HG03103 (cell line): Measurements from ENCODE around the gene LPAR5.
"Not testable (repeated sequence)": the region's sequence is repeated elsewhere in the genome, so short reads cannot be mapped to it uniquely, and the experiment has no call there.

Source experiments
- ATAC-seq: cut with Tn5 transposase; IDR thresholded peaks from one replicate; pipeline ENCODE4 v1.9.1; 2021; ENCODE audit warnings: low read depth; ENCODE audit not compliant: unreplicated experiment

Gene LPAR5

DNA sequence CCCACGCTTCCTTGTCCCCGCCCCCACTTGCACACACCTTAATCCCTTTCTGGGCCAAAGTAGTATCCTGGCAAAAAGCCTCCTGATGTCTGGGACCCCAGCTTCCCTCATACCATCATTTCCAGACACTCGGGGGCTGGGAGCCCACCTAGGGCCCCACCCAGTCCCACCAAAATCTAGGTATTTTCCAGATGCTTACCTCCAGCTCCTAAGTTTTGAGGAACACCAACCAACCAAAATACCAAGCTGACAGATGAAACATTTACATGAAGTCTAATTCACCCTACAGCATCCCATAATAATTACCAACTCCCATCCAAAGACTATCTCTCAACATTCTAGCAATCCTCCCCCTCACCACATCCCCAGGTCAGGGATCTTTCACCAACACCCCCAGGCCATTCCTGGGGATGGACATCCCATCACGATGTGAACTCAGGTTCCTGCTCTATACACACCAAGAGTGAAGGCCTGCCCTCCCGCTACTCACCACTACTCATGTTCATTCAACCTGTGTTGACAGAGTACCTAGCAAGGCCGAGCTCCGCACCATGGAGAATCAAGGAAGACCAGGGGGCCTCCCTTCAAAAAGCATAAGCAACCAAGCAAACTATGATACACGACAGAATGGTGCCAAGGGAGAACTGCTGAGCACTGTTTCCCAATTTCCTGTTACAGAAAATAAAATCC, 27.0 kb downstream of the LPAR5 start:
- no peak for ATAC-seq

DNA sequence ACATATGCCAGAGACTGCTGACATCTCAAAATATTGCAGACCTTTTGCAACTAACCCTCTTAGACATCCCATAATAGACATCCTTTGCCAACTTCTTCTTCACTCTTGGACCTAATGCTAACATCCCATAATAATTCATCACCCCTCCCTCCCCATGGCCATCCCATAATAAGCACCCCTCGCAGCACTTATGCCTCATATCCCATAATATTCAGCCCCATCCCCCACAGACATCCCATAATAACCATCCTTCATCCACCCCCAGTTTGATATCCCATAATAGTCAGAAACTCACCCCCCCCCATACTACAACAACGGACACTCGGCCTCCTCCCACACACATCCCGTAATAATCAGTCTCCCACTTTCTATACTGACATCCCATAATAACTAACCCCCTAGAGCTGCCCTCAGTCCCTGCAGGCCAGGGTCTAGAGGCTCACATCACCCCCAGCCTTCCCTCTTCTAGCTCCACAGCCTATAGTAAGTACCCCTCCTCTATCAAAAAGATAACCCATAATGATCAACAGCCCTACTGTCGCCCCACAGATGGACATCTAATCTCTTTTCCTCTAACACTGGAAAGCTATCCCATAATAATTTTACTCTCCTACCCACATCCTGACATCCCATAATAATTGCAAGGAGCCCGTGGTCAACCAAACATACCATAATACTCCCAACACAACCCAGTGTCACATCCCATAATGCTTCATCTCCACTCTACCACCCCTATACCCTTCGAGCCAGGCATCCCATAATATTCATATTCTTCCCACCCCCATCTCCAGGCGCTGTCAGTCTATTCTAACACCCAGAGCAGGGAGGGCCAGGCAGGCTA, 27.8 kb downstream of the LPAR5 start:
- no peak for ATAC-seq

DNA sequence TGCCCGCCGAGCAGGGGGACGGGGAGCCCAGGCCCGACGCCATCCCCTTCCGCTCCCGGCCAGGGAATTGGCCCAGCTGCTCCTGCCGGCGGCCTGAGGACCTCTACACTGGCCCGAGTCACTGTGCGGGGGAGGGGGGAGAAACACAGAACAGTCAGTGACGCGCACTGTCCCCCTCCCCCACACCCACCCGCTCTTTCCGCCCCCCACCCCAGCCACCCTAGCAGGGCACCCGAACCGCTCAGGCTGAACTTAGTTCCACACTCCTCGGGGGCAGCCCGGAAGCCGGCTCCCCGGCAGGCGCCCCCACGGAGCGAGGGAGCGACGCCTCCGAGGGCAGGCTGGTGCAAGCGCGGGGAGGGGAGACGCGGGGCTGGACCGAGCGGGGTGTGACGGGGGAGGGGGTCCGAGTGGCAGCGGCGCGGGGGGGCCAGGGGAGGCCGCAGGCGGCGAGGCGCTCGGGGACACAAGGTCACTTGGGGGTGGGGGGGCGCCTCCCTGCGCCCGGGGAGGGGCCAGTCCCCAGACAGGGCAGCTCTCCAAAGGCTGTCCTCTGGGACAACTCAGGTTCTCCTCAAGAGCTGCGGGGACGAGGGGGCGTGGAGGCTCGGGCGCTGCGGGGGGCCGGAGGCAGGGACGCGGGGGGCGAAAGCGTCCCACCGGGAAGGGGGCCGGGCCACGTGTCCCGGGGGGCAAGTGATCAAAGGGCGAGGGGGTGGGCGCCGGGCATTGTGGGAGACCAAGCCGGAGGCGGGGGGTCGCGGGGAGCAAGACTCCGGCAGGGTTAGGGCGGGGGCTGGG, 29.2 kb downstream of the LPAR5 start:
- ATAC-seq = no peak

DNA sequence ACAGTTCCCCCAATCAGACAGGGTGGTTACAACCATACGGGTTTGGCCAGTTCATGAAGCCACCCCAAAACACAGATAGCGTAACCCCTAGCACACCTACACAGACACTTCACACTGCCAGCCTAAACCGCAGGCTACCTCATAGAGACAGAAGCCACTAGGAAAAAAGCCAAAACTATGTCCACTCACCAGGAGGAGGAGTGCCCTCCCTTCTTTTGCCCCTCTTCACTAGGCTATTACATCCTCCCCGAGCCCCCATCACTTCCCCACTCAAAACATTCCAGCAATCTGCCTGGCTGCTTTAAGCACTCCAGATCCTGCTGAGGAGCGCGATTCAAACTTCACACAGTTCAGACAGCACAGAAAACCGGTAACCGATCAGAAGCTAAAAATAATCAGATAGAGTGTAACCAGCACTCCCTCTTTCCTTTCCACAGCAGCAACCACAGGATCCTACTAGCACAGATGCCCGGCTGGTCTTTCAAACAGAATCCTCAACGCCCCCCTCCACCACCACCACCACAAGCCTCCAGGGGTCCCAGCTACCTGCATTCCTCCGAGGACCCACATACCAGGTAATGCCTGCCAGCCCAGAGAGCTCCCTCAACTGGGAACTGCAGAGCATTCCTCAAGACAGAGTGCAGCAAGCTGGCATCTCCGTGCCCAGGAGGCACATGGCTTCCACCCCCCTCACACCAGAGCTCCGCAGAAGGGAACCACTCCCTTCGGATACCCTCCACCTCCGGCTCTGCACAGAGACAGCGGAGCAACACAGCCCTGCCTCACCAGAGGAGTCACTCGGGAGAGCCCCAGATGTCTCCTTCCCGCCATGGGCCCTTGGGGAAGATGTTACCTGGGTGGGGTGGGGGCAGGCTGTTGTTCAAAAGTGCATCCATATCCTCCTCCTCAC, 30.1 kb downstream of the LPAR5 start:
- ATAC-seq = no peak

DNA sequence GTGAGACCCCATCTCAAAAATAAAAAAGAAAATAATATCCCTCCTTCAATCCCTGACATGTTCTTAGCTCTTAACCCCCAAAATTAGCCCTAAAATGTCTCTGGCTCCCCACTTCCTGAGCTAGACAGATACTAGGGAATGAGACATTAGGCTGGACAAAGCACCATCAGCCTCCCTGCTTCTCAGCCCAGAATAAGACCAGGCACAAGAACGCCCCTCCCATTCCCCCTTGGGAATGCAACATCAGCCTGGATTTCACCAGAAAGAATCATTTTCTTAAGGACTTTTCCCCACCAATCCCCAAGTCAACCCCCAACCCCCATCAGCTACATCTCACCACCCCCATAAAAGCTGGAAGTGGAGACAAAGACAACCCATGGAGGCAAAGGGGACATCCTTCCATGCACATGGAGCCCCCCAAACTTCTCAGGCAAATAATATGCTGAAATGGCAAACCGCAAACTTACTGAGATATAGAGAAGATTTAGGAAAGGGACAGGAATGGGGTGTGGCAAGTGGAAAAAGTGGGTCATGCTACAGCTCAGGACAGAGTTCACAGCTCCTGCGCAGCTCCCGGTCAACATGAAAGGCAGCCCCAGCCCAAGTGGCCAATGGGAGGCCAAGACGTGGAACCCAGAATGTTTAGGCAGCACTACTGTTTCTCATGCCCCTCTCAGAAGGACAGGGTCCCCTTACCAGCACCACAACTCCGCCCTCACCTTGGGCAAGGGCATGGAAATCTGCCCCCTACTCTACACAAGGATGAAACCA, 31.3 kb downstream of the LPAR5 start:
- no peak for ATAC-seq

DNA sequence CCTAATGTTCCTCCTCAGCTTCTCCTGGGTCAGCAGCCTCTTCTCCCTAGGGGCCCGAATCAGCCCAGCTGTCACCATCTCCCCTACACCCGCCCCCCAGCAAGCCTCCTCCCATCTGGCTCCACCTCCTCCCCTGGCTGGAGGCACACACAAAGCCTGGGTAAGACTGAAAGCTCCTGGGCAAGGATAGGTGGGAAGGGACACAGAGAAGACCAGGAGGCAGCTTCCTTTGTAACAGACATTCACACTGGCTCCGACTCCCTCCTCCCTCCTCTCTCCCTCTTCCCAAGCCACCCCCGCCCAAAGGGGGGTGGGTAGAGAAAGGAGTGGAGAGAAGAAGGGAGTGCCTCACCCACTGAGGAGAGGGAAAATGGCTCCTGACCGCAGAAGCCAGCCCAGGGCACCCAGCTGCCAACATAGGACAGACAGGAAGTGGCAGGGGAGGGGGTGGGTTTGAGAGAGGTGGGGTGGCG, 32.6 kb downstream of the LPAR5 start:
- no peak for ATAC-seq

DNA sequence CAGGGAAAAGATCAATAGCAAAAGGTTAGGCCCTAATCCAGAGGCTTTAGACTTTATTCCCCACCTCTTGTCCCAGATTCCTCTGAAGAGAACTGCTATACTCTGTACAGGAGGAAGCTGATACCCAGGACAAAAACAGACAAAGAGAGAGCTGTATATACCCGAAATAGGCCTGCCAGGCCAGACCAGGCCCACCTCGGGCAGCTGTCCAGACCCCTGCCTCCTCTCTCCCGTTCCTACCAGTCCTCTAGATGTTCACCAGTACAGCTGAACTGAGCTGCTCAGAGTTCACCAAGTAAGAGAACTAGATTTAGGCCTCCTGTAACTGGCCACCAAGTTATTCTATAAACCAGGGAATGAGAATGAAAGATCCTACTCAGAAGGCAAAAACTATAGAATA, 33.2 kb downstream of the LPAR5 start:
- no peak for ATAC-seq

DNA sequence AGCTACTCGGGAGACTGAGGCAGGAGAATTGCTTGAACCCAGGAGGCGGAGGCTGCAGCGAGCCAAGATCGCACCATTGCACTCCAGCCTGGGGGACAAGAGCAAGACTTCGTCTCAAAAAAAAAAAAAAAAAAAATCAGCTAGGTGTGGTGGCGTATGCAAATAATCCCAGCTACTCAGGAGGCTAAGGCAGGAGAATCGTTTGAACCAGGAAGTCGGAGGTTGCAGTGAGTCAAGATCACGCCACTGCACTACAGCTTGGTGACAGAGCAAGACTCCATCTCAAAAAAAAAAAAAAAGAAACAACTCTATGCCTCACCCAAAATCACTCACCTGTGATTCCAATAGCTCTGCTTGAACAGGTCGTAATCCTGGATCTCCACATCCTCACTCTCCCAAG, 40.1 kb downstream of the LPAR5 start:
- not testable (repeated sequence) for ATAC-seq

DNA sequence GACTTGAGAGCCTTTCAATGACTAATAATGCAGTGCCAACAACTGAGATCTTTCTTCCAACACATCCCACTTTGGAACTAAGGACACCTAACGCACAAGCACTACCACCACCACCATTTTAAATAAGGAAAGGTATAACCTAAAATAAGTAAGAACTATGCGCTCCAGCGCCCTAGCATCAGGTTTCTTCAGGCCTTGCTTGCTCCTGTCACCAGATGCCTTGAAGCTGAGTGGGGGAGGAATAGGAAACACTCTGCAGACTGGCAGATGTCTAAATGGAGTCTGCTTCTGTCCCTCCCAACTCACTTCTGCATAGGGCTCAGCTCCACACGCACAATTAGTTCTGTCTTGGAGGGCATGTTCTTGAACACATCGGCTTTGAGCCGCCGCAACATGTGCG, 43.7 kb downstream of the LPAR5 start:
- ATAC-seq = no peak

DNA sequence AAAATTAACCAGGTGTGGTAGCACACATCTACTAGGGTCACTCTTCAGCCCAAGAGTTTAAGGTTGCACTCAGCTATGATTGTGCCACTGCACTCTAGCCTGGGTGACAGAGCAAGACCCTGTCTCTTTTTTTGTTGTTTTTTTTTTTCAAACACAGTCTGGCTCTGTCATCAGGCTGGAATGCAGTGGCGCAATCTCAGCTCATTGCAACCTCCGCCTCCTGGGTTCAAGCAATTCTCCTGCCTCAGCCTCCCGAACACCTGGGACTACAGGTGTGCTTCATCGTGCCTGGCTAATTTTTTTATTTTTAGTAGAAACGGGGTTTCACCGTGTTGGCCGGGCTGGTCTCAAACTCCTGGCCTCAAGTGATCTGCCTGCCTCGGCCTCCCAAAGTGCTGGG, 49.2 kb downstream of the LPAR5 start:
- not testable (repeated sequence) for ATAC-seq

DNA sequence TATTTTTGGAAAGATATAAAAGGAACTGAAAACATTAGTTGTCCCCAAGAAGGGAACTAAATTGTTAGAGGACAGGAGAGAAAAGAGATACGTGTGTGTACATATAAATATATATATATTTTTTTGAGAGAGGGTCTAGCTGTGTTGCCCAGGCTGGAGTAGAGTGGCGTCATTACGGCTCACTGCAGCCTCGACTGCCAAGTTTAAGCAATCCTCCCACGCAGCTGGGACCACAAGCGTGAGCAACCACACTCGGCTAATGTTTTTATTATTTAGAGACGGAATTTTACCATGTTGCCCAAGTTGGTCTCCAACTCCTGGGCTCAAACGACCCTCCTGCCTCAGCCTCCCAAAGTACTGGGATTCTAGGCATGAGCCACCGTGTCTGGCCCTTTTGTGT, 51.5 kb downstream of the LPAR5 start:
- no peak for ATAC-seq

DNA sequence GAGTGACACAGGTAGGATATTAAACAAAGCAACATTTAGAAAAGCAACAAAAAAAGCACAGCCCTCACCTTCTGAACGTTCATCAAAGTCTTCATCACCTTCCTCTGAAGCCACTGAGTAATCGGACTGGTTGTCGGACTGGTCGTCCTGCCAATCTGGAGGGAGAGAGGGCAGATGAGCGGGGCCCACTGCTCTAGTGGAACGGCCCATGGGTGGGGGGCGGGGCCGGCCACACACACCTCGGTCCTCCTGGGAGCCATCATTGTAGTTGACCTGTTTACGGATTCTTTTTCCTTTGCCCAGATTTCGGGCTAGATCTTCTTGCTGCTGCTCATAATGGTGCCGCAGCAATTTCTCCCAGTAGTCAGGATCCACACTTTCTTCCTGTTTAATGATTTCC, 52.8 kb downstream of the LPAR5 start:
- no peak for ATAC-seq

DNA sequence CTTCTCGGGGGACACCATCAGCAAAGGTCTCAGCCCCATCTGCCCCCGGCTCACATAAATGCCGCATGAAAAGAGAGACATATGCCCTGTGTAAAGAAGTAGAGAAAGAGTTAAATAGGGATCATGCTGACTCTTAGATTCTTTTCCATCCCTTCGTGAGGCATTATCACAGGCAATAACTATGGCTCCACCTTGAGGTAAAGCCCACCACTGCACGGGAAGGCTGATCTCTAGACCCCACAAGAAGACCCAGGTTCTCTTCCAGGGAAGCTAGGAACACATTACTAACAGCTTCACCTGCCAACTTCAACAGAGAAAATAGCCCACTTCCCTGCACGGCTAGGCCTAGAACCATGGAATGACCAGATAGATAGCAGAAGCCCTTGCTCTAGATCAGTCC, 53.6 kb downstream of the LPAR5 start:
- ATAC-seq = no peak

DNA sequence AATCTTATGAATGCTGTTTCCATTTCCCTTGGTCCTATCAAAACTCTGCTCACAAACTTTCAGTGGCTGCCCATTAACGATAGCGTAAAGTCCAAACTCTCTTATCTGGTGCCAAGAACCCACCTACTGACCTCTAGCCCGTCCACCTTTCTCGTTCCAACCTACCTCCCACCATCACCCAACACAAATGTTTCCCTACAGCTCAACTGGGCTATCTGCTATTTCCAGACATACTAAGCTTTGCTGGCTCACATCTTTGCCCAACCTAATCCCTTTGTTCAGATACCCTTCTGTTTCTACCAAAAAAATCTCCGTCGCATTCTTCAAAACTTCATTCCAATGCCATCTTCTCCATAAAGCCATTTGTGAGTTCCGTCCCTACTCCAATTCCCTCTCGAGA, 60.1 kb downstream of the LPAR5 start:
- no peak for ATAC-seq

DNA sequence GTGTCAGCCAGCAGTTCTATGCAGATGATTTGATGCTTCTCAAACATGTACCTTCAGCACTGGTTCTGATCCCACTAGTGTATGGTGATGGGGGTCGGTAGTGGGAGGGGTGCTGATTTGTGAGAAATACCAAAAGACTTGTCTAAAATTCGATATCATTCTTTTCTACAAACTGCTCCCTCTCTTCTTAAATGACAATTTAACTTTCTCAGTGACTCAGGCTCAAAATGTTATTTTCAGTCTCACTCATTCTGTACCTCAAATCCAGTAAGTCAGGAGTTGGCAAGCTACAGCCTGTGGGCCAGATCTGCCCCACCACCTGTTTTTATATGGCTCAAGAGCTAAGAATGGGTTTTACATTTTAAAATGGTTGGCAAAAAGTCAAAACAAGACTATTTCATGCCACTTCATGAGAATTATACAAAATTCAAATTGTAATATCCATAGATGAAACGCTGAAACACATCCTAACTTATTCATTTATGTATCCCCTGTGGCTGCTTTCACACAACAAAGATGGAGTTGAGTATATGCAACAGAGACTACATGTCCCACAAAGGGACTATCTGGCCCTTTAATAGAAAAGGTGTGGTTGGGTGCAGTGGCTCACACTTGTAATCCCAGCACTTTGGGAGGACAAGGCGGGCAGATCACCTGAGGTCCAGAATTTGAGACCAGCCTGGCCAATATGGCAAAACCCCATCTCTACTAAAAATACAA, 61.0 kb downstream of the LPAR5 start:
- no peak for ATAC-seq

DNA sequence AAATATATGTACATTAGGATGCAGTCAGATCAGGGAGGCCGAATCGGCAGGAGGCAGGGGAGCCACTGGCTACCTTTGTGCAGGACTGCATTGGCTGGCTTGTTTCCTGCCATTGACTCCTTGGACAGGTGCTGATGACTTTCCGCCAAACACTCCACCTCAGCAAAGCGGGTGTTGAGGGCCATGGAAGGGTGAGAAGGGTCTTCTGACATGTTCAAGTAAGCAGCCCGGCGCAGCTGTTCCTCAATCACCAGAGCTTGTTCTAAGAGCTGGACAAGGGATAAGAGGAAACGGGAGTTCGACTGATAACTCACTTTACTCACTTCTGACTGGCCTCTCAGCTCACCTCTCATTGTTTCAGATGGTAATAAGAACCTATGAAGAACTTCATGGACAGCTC, 62.8 kb downstream of the LPAR5 start:
- no peak for ATAC-seq

DNA sequence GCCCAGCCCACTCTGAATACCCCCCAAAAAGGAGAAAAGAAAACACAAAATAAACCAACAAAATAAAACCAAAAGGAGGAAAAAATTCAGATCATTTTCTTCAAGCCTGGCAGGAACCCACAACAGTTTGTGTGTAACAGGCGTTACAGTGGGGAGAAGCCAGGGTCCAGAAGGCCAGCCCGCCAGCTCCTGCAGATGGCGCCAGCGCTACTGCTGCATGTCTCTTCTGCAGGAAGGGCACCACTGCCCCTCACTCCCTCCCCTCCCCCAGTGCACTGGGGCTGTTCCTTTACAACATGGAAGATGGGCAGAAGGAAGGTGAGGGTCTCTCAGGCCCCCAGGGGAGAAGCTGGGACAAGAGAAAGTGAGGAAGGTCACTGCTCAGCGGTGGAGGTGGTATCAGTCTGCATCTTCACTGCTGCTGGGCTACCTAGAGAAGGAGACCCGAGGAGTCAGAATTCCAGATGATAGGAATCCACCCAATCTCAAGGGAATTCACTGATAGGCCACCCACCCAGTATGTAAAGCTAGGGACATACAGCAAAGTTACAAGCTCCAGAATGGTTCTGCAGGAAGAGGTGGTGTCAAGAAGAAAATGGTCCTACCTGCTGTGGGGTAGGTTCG, 65.4 kb downstream of the LPAR5 start:
- ATAC-seq = no peak

DNA sequence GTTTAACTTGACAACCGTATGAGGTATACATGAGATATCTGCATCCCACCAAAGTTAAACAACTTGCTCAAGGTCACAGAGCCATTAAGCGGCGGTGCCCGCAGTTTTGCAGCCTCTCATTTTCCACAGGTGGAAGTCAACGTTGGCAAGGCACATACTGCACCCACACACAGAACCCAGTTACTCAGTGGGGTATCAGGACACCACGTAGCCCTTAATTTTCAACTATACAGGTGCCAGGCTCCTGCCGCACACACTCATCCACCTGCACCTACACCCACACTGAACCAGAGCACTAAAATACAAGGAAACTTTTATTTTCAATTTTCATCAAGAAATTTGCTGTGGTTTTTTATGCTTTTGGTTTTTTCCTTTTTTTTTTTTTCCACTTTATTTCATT, 66.0 kb downstream of the LPAR5 start:
- no peak for ATAC-seq
